Tibial nerve (tissue), 3 donors: ENCODE results near the gene STRBP.

Source experiments
- CTCF ChIP-seq, 5 experiments: fragments of 200-600 bp in 3 of 5; fragments of 450-650 bp in 2 of 5; sonication (generic) in 3 of 5; IDR thresholded peaks; one replicate each; pipeline ENCODE4 v1.5.1; 2016 to 2019; ENCODE audit warnings: antibody characterized with exemption in 5 of 5, mild to moderate bottlenecking in 3 of 5, moderate library complexity in 2 of 5
- POLR2A ChIP-seq, 2 donors: fragments of 450-650 bp; IDR thresholded peaks; one replicate each; pipeline ENCODE4 v1.6.1; 2017; ENCODE audit warnings: antibody characterized with exemption in 2 of 2, mild to moderate bottlenecking in 2 of 2, moderate library complexity in 2 of 2

GRCh38 chr9:123194023-123194422, 74.4 kb downstream of the STRBP start:
- TF ChIP-seq CTCF (IDR thresholded peaks at IDR 0.05) (no peak), POLR2A (IDR thresholded peaks at IDR 0.05) (no peak)
